Measurements from ENCODE around the gene MT1HL1. TPM values are rescaled to one million over a fixed set of nuclear protein-coding genes. Genes with fewer than 3 reads are reported as not detected.

Gene MT1HL1
- total and polyA plus RNA-seq, 2 experiments from 2014 or later = not detected

GRCh38 chr1:237042526-237042891, 38.3 kb upstream of the MT1HL1 start:
- peak overlapping the region; percentile 45 for H3K4me3 ChIP-seq
- DNase-seq (ENCODE audit: low spot score) = peak; percentile 8
- H3K9me3 ChIP-seq (ENCODE audit: low read depth) = no peaks in the 10 kb centered on the region
- H3K27ac ChIP-seq = no peak overlapping the region
- no peaks in the 10 kb centered on the region for H3K79me2 ChIP-seq
- TF ChIP-seq EZH2 (IDR thresholded peaks at IDR 0.05; ENCODE audit: borderline replicate concordance) (no peak), CTCF (IDR thresholded peaks at IDR 0.05; ENCODE audit: poor library complexity) (no peak), EZH2phosphoT487 (IDR thresholded peaks at IDR 0.05; ENCODE audit: low read depth, severe bottlenecking, unreplicated experiment) (peak; percentile 3)
- H3K27me3 ChIP-seq = peaks cover 73% of the 10 kb centered on the region
- H4K20me1 ChIP-seq (ENCODE audit: insufficient read depth, poor library complexity, severe bottlenecking) = no peaks in the 10 kb centered on the region
- peak overlapping the region; percentile 31 for H2AFZ ChIP-seq
- no peaks in the 10 kb centered on the region for H3K36me3 ChIP-seq (replicated peaks; ENCODE audit: insufficient read depth, low read depth)
- peaks cover 8% of the 10 kb centered on the region for H3K4me1 ChIP-seq (ENCODE audit: insufficient read depth)
- WGBS (ENCODE audit: low lambda C conversion rate, missing lambda C conversion rate) = 1% methylated on average over 15 of the region's 41 CpGs
- no peaks in the 10 kb centered on the region for H3K9me2 ChIP-seq (replicated peaks; ENCODE audit: insufficient read depth)
- H3K4me2 ChIP-seq = peak overlapping the region; percentile 96

GRCh38 chr1:237041795-237042525, 37.7 kb upstream of the MT1HL1 start, which contains the start of gene RYR2:
Gene RYR2 (plus strand): TSS chr1:237042184. CDS start chr1:237042522, 338 bp downstream.
- H3K4me3 ChIP-seq = peak within 1 kb of the TSS; percentile 45
- 2% methylated on average over 46 of the region's 87 CpGs for WGBS (ENCODE audit: low lambda C conversion rate, missing lambda C conversion rate)
- no peaks in the 10 kb centered on the region for H3K79me2 ChIP-seq
- no peaks in the 10 kb centered on the region for H4K20me1 ChIP-seq (ENCODE audit: insufficient read depth, poor library complexity, severe bottlenecking)
- peaks cover 70% of the 10 kb centered on the region for H3K27me3 ChIP-seq
- peak; percentile 66 for TF ChIP-seq CTCF (IDR thresholded peaks at IDR 0.05; ENCODE audit: poor library complexity)
- peak; percentile 39 for TF ChIP-seq EZH2 (IDR thresholded peaks at IDR 0.05; ENCODE audit: borderline replicate concordance)
- TF ChIP-seq EZH2phosphoT487 (IDR thresholded peaks at IDR 0.05; ENCODE audit: low read depth, severe bottlenecking, unreplicated experiment) = peak; percentile 52
- no peaks in the 10 kb centered on the region for H3K36me3 ChIP-seq (replicated peaks; ENCODE audit: insufficient read depth, low read depth)
- H3K4me2 ChIP-seq = peak within 1 kb of the TSS; percentile 96
- no peaks in the 10 kb centered on the region for H3K9me3 ChIP-seq (ENCODE audit: low read depth)
- no peak within 1 kb of the TSS for H3K27ac ChIP-seq
- peak within 1 kb of the TSS; percentile 31 for H2AFZ ChIP-seq
- peak; percentile 70 for DNase-seq (ENCODE audit: low spot score)
- H3K4me1 ChIP-seq (ENCODE audit: insufficient read depth) = peaks cover 8% of the 10 kb centered on the region
- H3K9me2 ChIP-seq (replicated peaks; ENCODE audit: insufficient read depth) = no peaks in the 10 kb centered on the region

- H3K4me1 ChIP-seq (ENCODE audit: insufficient read depth) = peaks cover 8% of the 10 kb centered on the region
- H3K27me3 ChIP-seq = peaks cover 70% of the 10 kb centered on the region
- no peak for TF ChIP-seq CTCF (IDR thresholded peaks at IDR 0.05; ENCODE audit: poor library complexity)
- peak; percentile 61 for TF ChIP-seq EZH2 (IDR thresholded peaks at IDR 0.05; ENCODE audit: borderline replicate concordance)
- H3K4me3 ChIP-seq = peak overlapping the region; percentile 45
- no peak overlapping the region for H3K27ac ChIP-seq
- no peak overlapping the region for H2AFZ ChIP-seq
- WGBS (ENCODE audit: low lambda C conversion rate, missing lambda C conversion rate) = 34% methylated on average over 7 of the region's 7 CpGs
- no peaks in the 10 kb centered on the region for H3K9me3 ChIP-seq (ENCODE audit: low read depth)
- no peaks in the 10 kb centered on the region for H3K79me2 ChIP-seq
- DNase-seq (ENCODE audit: low spot score) = no peak
- H3K36me3 ChIP-seq (replicated peaks; ENCODE audit: insufficient read depth, low read depth) = no peaks in the 10 kb centered on the region
- peak overlapping the region; percentile 96 for H3K4me2 ChIP-seq
- H3K9me2 ChIP-seq (replicated peaks; ENCODE audit: insufficient read depth) = no peaks in the 10 kb centered on the region
- no peaks in the 10 kb centered on the region for H4K20me1 ChIP-seq (ENCODE audit: insufficient read depth, poor library complexity, severe bottlenecking)
These were observed 37.2 kb upstream of the MT1HL1 start for GRCh38 chr1:237041461-237041794.
